DND-41 (cell line): ENCODE measurements around the gene TTLL13.

Experiments
- EZH2 ChIP-seq: IDR thresholded peaks from 3 replicates; pipeline ENCODE4 v1.6.1; 2012; ENCODE audit warnings: borderline replicate concordance, low read depth, mild to moderate bottlenecking, moderate library complexity, low read length, inconsistent platforms; ENCODE audit not compliant: severe bottlenecking
- TF ChIP-seq, protein P1 (sequence below): IDR thresholded peaks from 2 replicates; pipeline ENCODE4 v1.5.1; 2012; ENCODE audit warnings: borderline replicate concordance, low read length, moderate library complexity, mild to moderate bottlenecking; ENCODE audit not compliant: poor library complexity, severe bottlenecking; ENCODE audit errors: extremely low read depth

GRCh38 chr15:90200534-90201129, 48.7 kb upstream of the TTLL13 start:
- TF ChIP-seq, protein P1, sequence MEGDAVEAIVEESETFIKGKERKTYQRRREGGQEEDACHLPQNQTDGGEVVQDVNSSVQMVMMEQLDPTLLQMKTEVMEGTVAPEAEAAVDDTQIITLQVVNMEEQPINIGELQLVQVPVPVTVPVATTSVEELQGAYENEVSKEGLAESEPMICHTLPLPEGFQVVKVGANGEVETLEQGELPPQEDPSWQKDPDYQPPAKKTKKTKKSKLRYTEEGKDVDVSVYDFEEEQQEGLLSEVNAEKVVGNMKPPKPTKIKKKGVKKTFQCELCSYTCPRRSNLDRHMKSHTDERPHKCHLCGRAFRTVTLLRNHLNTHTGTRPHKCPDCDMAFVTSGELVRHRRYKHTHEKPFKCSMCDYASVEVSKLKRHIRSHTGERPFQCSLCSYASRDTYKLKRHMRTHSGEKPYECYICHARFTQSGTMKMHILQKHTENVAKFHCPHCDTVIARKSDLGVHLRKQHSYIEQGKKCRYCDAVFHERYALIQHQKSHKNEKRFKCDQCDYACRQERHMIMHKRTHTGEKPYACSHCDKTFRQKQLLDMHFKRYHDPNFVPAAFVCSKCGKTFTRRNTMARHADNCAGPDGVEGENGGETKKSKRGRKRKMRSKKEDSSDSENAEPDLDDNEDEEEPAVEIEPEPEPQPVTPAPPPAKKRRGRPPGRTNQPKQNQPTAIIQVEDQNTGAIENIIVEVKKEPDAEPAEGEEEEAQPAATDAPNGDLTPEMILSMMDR, result no peak
- no peak for TF ChIP-seq EZH2
